SK-MEL-5 (cell line): ENCODE data around the gene RABGGTA. TPM values are rescaled to one million over a fixed set of nuclear protein-coding genes. Genes with fewer than 3 reads are reported as not detected.
"Not testable (repeated sequence)": the region's sequence is repeated elsewhere in the genome, so short reads cannot be mapped to it uniquely, and the experiment has no call there.

ENCODE experiments used
- DNase-seq: peaks from one replicate; pipeline ENCODE4 v3.0.0-alpha.2; 2016; ENCODE audit warnings: low read depth, low spot score
- in situ Hi-C: cut with HindIII; loops from 2 replicates; pipeline ENCODE4 v1.10.0; 2016; ENCODE audit warnings: low sequenced_read_pairs, high pct_unique_total_duplicates, low pct_unique_long_range_greater_than_20kb
- total RNA-seq: library from RNA; depleted of rRNA; stranded (reverse); fragments of >200 nt; shearing (Covaris generic); gene quantifications from 2 replicates; pipeline ENCODE4 v1.2.3, GENCODE V29; 2014

Gene RABGGTA
- total RNA-seq, 1 experiment from 2014 or later, result 25.7 TPM

- DNase-seq, result no peak
- in situ Hi-C loops, result no loop called here
These were observed 35.4 kb downstream of the RABGGTA start for GRCh38 chr14:24235804-24236688.

- DNase-seq, result no peak
- in situ Hi-C loops, result no loop called here
These were observed 37.0 kb downstream of the RABGGTA start for GRCh38 chr14:24234095-24235005.

- in situ Hi-C loops, result no loop called here
- no peak for DNase-seq
These were observed 37.9 kb downstream of the RABGGTA start for GRCh38 chr14:24233538-24233866.

- in situ Hi-C loops, result no loop called here
- no peak for DNase-seq
These were observed 38.5 kb downstream of the RABGGTA start, which contains the start of gene GMPR2 for GRCh38 chr14:24232645-24233537. TSS of gene GMPR2 (plus strand) at chr14:24232929. CDS start at chr14:24233254, 325 bp downstream.

GRCh38 chr14:24232121-24232644 lies 39.2 kb downstream of the RABGGTA start, which contains the start of gene NEDD8:
TSS of gene NEDD8 (minus strand) at chr14:24232367. CDS start at chr14:24232267, 100 bp downstream.
- in situ Hi-C loops, result no loop called here
- DNase-seq, result peak; percentile 91

GRCh38 chr14:24231263-24232120 lies 39.9 kb downstream of the RABGGTA start:
- DNase-seq, result no peak
- in situ Hi-C loops, result no loop called here

- in situ Hi-C loops, result no loop called here
- no peak for DNase-seq
These were observed 42.5 kb downstream of the RABGGTA start for GRCh38 chr14:24228902-24229301.

- DNase-seq, result no peak
- in situ Hi-C loops, result no loop called here
These were observed 44.9 kb downstream of the RABGGTA start for GRCh38 chr14:24226473-24226872.

- DNase-seq, result no peak
These were observed 46.8 kb downstream of the RABGGTA start for GRCh38 chr14:24224618-24225071.

GRCh38 chr14:24222987-24223386 lies 48.4 kb downstream of the RABGGTA start:
- in situ Hi-C loops, DNase-seq: not testable (repeated sequence)

More at GRCh38 chr14:24224618-24225071, 46.8 kb downstream of the RABGGTA start:
- in situ Hi-C loops, result no loop called here

GRCh38 chr14:24219521-24219920 lies 51.9 kb downstream of the RABGGTA start:
- in situ Hi-C loops, result no loop called here
- DNase-seq, result no peak

GRCh38 chr14:24219080-24219479 lies 52.3 kb downstream of the RABGGTA start:
- in situ Hi-C loops, result no loop called here
- no peak for DNase-seq

- in situ Hi-C loops, DNase-seq: not testable (repeated sequence)
These were observed 54.5 kb downstream of the RABGGTA start for GRCh38 chr14:24216876-24217275.

- DNase-seq, result no peak
- in situ Hi-C loops, result no loop called here
These were observed 55.1 kb downstream of the RABGGTA start for GRCh38 chr14:24216345-24216699.
